Loucy (cell line): ENCODE measurements around the gene P3H1.

Source experiments
- CTCF ChIP-seq: fragments of 200-600 bp; sonication (generic); conservative IDR thresholded peaks from 2 replicates; pipeline ENCODE4 v1.5.1; 2014; ENCODE audit warnings: mild to moderate bottlenecking, antibody characterized with exemption, low read length
- EZH2phosphoT487 ChIP-seq: fragments of 200-600 bp; IDR thresholded peaks from 2 replicates; pipeline ENCODE4 v1.6.1; 2018; ENCODE audit warnings: antibody characterized with exemption, mild to moderate bottlenecking, moderate library complexity, borderline replicate concordance

DNA sequence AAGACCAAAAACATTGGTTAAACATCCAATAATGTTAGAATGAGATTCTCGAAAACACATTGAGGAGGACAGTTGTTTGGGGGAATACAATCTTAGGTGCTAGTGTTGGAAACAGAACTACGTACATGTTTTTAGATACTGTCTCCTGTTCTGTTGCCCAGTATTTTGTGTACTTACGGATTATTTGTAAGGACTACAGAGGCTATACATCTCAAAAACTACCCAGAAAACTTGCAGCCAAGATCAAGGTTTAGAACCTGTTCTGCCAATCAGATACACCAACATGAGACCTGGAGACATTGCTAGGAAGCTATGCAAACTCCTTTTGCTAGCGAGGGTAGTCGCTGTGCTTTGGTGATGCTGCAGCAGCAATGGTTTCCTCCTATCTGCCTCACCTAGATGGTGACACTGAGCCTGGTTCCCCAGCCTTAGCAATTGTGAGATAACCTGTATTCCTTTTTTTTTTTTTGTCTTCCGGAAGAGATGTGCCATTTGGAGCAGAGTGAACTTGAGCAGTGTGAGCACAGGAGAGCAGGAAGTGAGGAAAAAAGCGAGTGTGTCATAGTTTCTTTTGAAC is 62.9 kb downstream of the P3H1 start:
- no peak for TF ChIP-seq CTCF
- TF ChIP-seq EZH2phosphoT487: no peak
